ENCODE results near the gene RYR3.

GRCh38 chr15:33322091-33322490 is 11.3 kb downstream of the RYR3 start:
- TF ChIP-seq ZEB2 (tag by site-specific recombination; IDR thresholded peaks at IDR 0.05) (no peak), ZNF221 (tag by site-specific recombination; IDR thresholded peaks at IDR 0.05; ENCODE audit: borderline replicate concordance) (no peak), BCL11A (tag by site-specific recombination; IDR thresholded peaks at IDR 0.05; ENCODE audit: low read depth) (no peak), ZBTB44 (tag by site-specific recombination; IDR thresholded peaks at IDR 0.05) (no peak), ELK4 (IDR thresholded peaks at IDR 0.05; ENCODE audit: borderline replicate concordance, low read depth, low read length) (no peak), TCF7L2 (IDR thresholded peaks at IDR 0.05; ENCODE audit: borderline replicate concordance, low read depth, low read length) (no peak), ZNF596 (tag by site-specific recombination; IDR thresholded peaks at IDR 0.05) (no peak), CTCF (tag by site-specific recombination; IDR thresholded peaks at IDR 0.05) (no peak), ZNF560 (tag by site-specific recombination; IDR thresholded peaks at IDR 0.05; ENCODE audit: borderline replicate concordance) (no peak), REST (tag by site-specific recombination; IDR thresholded peaks at IDR 0.05) (no peak), ZNF239 (tag by site-specific recombination; IDR thresholded peaks at IDR 0.05) (no peak)

Data from HEK293 (cell line).